ENCODE measurements around the gene FAM3C.

The FAM3C gene

DNA sequence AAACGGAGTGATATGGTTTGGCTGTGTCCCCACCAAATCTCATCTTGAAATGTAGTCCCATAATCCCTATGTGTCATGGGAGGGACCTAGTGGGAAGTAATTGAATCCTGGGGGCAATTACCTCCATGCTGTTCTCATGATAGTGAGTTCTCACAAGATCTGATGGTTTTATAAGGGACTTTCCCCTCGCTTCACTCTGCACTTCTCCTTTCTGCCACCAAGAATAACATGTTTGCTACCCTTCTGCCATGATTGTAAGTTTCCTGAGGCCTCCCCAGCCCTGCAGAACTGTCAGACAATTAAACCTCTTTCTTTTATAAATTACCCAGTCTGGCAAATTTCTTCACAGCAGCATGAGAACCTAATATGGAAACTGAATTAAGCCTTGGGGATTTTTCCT, 19.1 kb downstream of the FAM3C start:
- peaks cover 2% of the 10 kb centered on the region for H3K4me1 ChIP-seq (ENCODE audit: control insufficient read depth, insufficient read depth, low read depth, low read length)
- no peak overlapping the region for H2AFZ ChIP-seq (ENCODE audit: low read depth, low read length)
- H3K23ac ChIP-seq (ENCODE audit: low read length in 2 of 2), result no peak overlapping the region
- H3K4ac ChIP-seq (ENCODE audit: low read depth in 1 of 2, low read length in 2 of 2), result no peak overlapping the region
- no peaks in the 10 kb centered on the region for H3K27me3 ChIP-seq (ENCODE audit: control insufficient read depth in 1 of 2, insufficient read depth in 1 of 2, low read length in 2 of 2)
- H3K14ac ChIP-seq (ENCODE audit: low read length in 2 of 2), result no peak overlapping the region
- H2BK5ac ChIP-seq (ENCODE audit: low read depth, low read length, poor library complexity, severe bottlenecking), result no peak overlapping the region
- WGBS, result 100% methylated on average over 2 of the region's 2 CpGs
- H2BK15ac ChIP-seq (ENCODE audit: low read depth, poor library complexity, severe bottlenecking), result no peak overlapping the region
- no peak overlapping the region for H2BK120ac ChIP-seq (ENCODE audit: low read depth, low read length)
- no peaks in the 10 kb centered on the region for H3K9me3 ChIP-seq (ENCODE audit: control insufficient read depth, low read length)
- H4K91ac ChIP-seq (ENCODE audit: low read length), result no peak overlapping the region
- DNase-seq, result no peak
- peaks cover 8 to 77% of the 10 kb centered on the region in 2 experiments for H3K36me3 ChIP-seq (ENCODE audit: control insufficient read depth in 1 of 2, insufficient read depth in 2 of 2, low read depth in 1 of 2, low read length in 2 of 2)
- H3K4me3 ChIP-seq (ENCODE audit: insufficient read depth in 1 of 2, low read depth in 1 of 2, low read length in 2 of 2), result no peak overlapping the region
- H2AK5ac ChIP-seq (ENCODE audit: low read length, severe bottlenecking), result no peak overlapping the region
- peaks cover 24% of the 10 kb centered on the region for H3K79me1 ChIP-seq (replicated peaks; ENCODE audit: low read length, poor library complexity, severe bottlenecking)
- no peak overlapping the region for H3K27ac ChIP-seq (ENCODE audit: low read length, poor library complexity, severe bottlenecking)
- no peak overlapping the region for H2BK12ac ChIP-seq (ENCODE audit: low read length in 2 of 2)
- no peak overlapping the region for H3K18ac ChIP-seq (ENCODE audit: low read depth in 1 of 2, low read length in 2 of 2)
- no peak overlapping the region for H3K9ac ChIP-seq (ENCODE audit: low read length)
- H4K8ac ChIP-seq (ENCODE audit: low read length), result no peak overlapping the region
- H3K4me2 ChIP-seq (ENCODE audit: low read length, poor library complexity, severe bottlenecking), result no peak overlapping the region

DNA sequence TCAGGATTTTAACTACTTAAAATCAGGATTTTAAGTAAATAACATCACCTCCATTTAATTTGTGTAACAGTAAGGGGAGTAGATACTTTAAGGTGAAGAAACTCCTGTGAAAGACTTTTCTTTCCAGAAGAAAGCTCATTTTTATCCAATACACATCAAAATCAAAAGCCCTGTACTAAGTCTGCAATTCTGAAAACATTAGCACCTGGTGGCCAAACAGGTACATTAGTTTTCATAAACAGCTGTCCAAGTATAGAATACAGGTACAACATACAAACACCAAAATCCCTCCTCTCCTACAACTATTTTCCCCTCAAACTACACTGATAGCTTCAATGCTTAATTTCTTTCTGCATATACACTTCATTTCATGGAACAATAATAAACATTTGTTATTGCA, 22.9 kb downstream of the FAM3C start:
- H3K27me3 ChIP-seq (ENCODE audit: control insufficient read depth in 1 of 2, insufficient read depth in 1 of 2, low read length in 2 of 2), result no peaks in the 10 kb centered on the region
- no peak overlapping the region for H3K18ac ChIP-seq (ENCODE audit: low read depth in 1 of 2, low read length in 2 of 2)
- DNase-seq, result no peak
- H3K27ac ChIP-seq (ENCODE audit: low read length, poor library complexity, severe bottlenecking), result no peak overlapping the region
- no peak overlapping the region for H4K91ac ChIP-seq (ENCODE audit: low read length)
- peaks cover 16% of the 10 kb centered on the region for H3K79me1 ChIP-seq (replicated peaks; ENCODE audit: low read length, poor library complexity, severe bottlenecking)
- no peak overlapping the region for H4K8ac ChIP-seq (ENCODE audit: low read length)
- H3K4ac ChIP-seq (ENCODE audit: low read depth in 1 of 2, low read length in 2 of 2), result no peak overlapping the region
- no peak overlapping the region for H2AK5ac ChIP-seq (ENCODE audit: low read length, severe bottlenecking)
- H2AFZ ChIP-seq (ENCODE audit: low read depth, low read length), result no peak overlapping the region
- peaks cover 6 to 79% of the 10 kb centered on the region in 2 experiments for H3K36me3 ChIP-seq (ENCODE audit: control insufficient read depth in 1 of 2, insufficient read depth in 2 of 2, low read depth in 1 of 2, low read length in 2 of 2)
- H3K9me3 ChIP-seq (ENCODE audit: control insufficient read depth, low read length), result no peaks in the 10 kb centered on the region
- H3K9ac ChIP-seq (ENCODE audit: low read length), result peak overlapping the region; percentile 31
- no peak overlapping the region for H2BK5ac ChIP-seq (ENCODE audit: low read depth, low read length, poor library complexity, severe bottlenecking)
- no peak overlapping the region for H3K4me3 ChIP-seq (ENCODE audit: insufficient read depth in 1 of 2, low read depth in 1 of 2, low read length in 2 of 2)
- no peak overlapping the region for H3K4me2 ChIP-seq (ENCODE audit: low read length, poor library complexity, severe bottlenecking)
- no peak overlapping the region for H3K14ac ChIP-seq (ENCODE audit: low read length in 2 of 2)
- H3K4me1 ChIP-seq (ENCODE audit: control insufficient read depth, insufficient read depth, low read depth, low read length), result peaks cover 3% of the 10 kb centered on the region
- H2BK120ac ChIP-seq (ENCODE audit: low read depth, low read length), result no peak overlapping the region
- H2BK12ac ChIP-seq (ENCODE audit: low read length in 2 of 2), result no peak overlapping the region
- H2BK15ac ChIP-seq (ENCODE audit: low read depth, poor library complexity, severe bottlenecking), result no peak overlapping the region
- H3K23ac ChIP-seq (ENCODE audit: low read length in 2 of 2), result no peak overlapping the region

DNA sequence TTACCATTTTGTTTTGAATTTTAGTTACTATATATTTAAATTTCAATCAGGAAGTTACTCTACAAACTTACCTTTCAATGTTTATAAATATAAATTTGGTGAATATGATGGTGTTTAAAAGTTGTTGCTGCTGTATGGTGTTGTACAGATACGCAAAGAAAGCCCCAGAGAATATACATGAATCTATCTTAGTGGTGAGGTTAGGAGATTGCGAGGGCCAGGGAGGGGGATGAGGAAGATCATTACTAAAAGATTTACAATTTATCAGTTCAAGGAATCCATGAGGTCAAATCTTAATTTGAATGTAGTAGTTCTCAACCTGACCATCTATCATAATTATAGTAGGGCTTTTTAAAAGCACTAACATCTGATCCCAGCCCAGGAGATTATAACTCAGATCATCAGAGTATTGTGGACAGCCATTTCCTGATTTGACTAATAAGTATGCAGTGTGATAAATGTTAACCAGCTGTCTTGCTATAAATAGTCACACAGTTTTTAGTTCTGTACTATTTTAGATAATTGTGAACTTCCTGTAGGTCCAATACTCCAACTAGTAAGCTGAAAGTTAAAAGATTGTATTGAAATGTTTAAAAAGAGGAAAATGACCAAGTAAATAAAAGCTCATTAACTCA, 23.6 kb downstream of the FAM3C start:
- H2AFZ ChIP-seq (ENCODE audit: low read depth, low read length), result no peak overlapping the region
- no peak overlapping the region for H3K23ac ChIP-seq (ENCODE audit: low read length in 2 of 2)
- no peaks in the 10 kb centered on the region for H3K27me3 ChIP-seq (ENCODE audit: control insufficient read depth in 1 of 2, insufficient read depth in 1 of 2, low read length in 2 of 2)
- H3K36me3 ChIP-seq (ENCODE audit: control insufficient read depth in 1 of 2, insufficient read depth in 2 of 2, low read depth in 1 of 2, low read length in 2 of 2), result peaks cover 8 to 79% of the 10 kb centered on the region in 2 experiments
- H3K4me1 ChIP-seq (ENCODE audit: control insufficient read depth, insufficient read depth, low read depth, low read length), result peaks cover 3% of the 10 kb centered on the region
- WGBS, result 100% methylated on average over 1 of the region's 2 CpGs
- H4K8ac ChIP-seq (ENCODE audit: low read length), result no peak overlapping the region
- H3K4me2 ChIP-seq (ENCODE audit: low read length, poor library complexity, severe bottlenecking), result no peak overlapping the region
- H2BK15ac ChIP-seq (ENCODE audit: low read depth, poor library complexity, severe bottlenecking), result no peak overlapping the region
- peak; percentile 23 for DNase-seq
- no peak overlapping the region for H3K18ac ChIP-seq (ENCODE audit: low read depth in 1 of 2, low read length in 2 of 2)
- no peak overlapping the region for H4K91ac ChIP-seq (ENCODE audit: low read length)
- peaks cover 19% of the 10 kb centered on the region for H3K79me1 ChIP-seq (replicated peaks; ENCODE audit: low read length, poor library complexity, severe bottlenecking)
- no peak overlapping the region for H3K14ac ChIP-seq (ENCODE audit: low read length in 2 of 2)
- no peaks in the 10 kb centered on the region for H3K9me3 ChIP-seq (ENCODE audit: control insufficient read depth, low read length)
- no peak overlapping the region for H3K27ac ChIP-seq (ENCODE audit: low read length, poor library complexity, severe bottlenecking)
- H3K4ac ChIP-seq (ENCODE audit: low read depth in 1 of 2, low read length in 2 of 2), result no peak overlapping the region
- no peak overlapping the region for H3K4me3 ChIP-seq (ENCODE audit: insufficient read depth in 1 of 2, low read depth in 1 of 2, low read length in 2 of 2)
- H2BK5ac ChIP-seq (ENCODE audit: low read depth, low read length, poor library complexity, severe bottlenecking), result no peak overlapping the region
- H2AK5ac ChIP-seq (ENCODE audit: low read length, severe bottlenecking), result no peak overlapping the region
- no peak overlapping the region for H2BK120ac ChIP-seq (ENCODE audit: low read depth, low read length)
- H3K9ac ChIP-seq (ENCODE audit: low read length), result peak overlapping the region; percentile 31
- no peak overlapping the region for H2BK12ac ChIP-seq (ENCODE audit: low read length in 2 of 2)

DNA sequence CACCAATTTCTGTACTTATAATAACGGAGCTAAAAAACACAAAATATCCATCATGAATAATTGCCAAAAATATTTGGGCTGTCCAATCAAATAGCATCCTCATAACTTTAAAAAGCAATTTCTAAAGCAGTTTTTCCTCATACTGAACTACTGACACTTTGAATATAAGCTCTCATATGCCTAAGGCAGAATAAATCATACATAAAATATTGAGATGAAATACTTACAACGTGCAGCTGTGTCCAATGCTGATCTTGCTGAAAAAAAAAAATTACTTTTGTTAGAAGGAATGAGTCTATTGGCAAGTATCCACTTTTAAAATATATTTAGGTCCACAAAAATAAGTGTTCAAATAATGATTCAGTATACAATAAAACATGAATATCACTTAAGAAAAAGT, 24.2 kb downstream of the FAM3C start:
- WGBS, result 97% methylated on average over 1 of the region's 2 CpGs
- Histone ChIP-seq H4K8ac (ENCODE audit: low read length) (no peak overlapping the region), H3K14ac (ENCODE audit: low read length in 2 of 2) (no peak overlapping the region), H2AFZ (ENCODE audit: low read depth, low read length) (no peak overlapping the region), H3K9ac (ENCODE audit: low read length) (peak overlapping the region; percentile 31), H3K4me2 (ENCODE audit: low read length, poor library complexity, severe bottlenecking) (no peak overlapping the region), H3K9me3 (ENCODE audit: control insufficient read depth, low read length) (no peaks in the 10 kb centered on the region), H3K27ac (ENCODE audit: low read length, poor library complexity, severe bottlenecking) (no peak overlapping the region), H3K4me1 (ENCODE audit: control insufficient read depth, insufficient read depth, low read depth, low read length) (peaks cover 3% of the 10 kb centered on the region), H2BK120ac (ENCODE audit: low read depth, low read length) (no peak overlapping the region), H4K91ac (ENCODE audit: low read length) (no peak overlapping the region), H2BK12ac (ENCODE audit: low read length in 2 of 2) (no peak overlapping the region), H3K36me3 (ENCODE audit: control insufficient read depth in 1 of 2, insufficient read depth in 2 of 2, low read depth in 1 of 2, low read length in 2 of 2) (peaks cover 8 to 79% of the 10 kb centered on the region in 2 experiments), H3K4me3 (ENCODE audit: insufficient read depth in 1 of 2, low read depth in 1 of 2, low read length in 2 of 2) (no peak overlapping the region), H2BK5ac (ENCODE audit: low read depth, low read length, poor library complexity, severe bottlenecking) (no peak overlapping the region), H2BK15ac (ENCODE audit: low read depth, poor library complexity, severe bottlenecking) (no peak overlapping the region), H3K18ac (ENCODE audit: low read depth in 1 of 2, low read length in 2 of 2) (no peak overlapping the region), H2AK5ac (ENCODE audit: low read length, severe bottlenecking) (no peak overlapping the region), H3K27me3 (ENCODE audit: control insufficient read depth in 1 of 2, insufficient read depth in 1 of 2, low read length in 2 of 2) (no peaks in the 10 kb centered on the region), H3K23ac (ENCODE audit: low read length in 2 of 2) (no peak overlapping the region), H3K4ac (ENCODE audit: low read depth in 1 of 2, low read length in 2 of 2) (no peak overlapping the region), H3K79me1 (replicated peaks; ENCODE audit: low read length, poor library complexity, severe bottlenecking) (peaks cover 17% of the 10 kb centered on the region)
- no peak for DNase-seq
